Forelimb muscle (tissue), 1 donor: ENCODE data around the gene PYGO2. TPM values are rescaled to one million over a fixed set of nuclear protein-coding genes. Genes with fewer than 3 reads are reported as not detected.
"Not testable (repeated sequence)": the region's sequence is repeated elsewhere in the genome, so short reads cannot be mapped to it uniquely, and the experiment has no call there.

Experiments
- DNase-seq: peaks from one replicate; pipeline ENCODE4 v3.0.0-alpha.2; 2013; ENCODE audit warnings: low read depth
- polyA plus RNA-seq: library from polyadenylated mRNA; unstranded; fragments of 120-200 nt; gene quantifications from one replicate; pipeline ENCODE4 v1.2.1, GENCODE V29; 2013; ENCODE audit not compliant: insufficient read length

The PYGO2 gene
- polyA plus RNA-seq, 1 donor = 28.3 TPM

GRCh38 chr1:154910851-154911250 lies 50.7 kb downstream of the PYGO2 start:
- no peak for DNase-seq

GRCh38 chr1:154908937-154909336 lies 52.6 kb downstream of the PYGO2 start:
- DNase-seq = no peak

- not testable (repeated sequence) for DNase-seq
Observed at GRCh38 chr1:154908129-154908528, 53.5 kb downstream of the PYGO2 start.

Other genes starting within 250 kb of the PYGO2 start
- 10.1 TPM for gene KCNN3, start 91.5 kb downstream of the PYGO2 start, polyA plus RNA-seq
- gene PMVK, start 25.1 kb downstream of the PYGO2 start, polyA plus RNA-seq = 26.8 TPM
- 164 TPM for gene PBXIP1, start 5.7 kb downstream of the PYGO2 start, polyA plus RNA-seq
- 67.4 TPM for gene SHC1, start 9.0 kb upstream of the PYGO2 start, polyA plus RNA-seq
- gene CKS1B, start 12.9 kb upstream of the PYGO2 start, polyA plus RNA-seq = 47.6 TPM
- gene FLAD1, start 21.6 kb upstream of the PYGO2 start, polyA plus RNA-seq = 20.6 TPM
- gene LENEP, start 31.8 kb upstream of the PYGO2 start, polyA plus RNA-seq = not detected
- 11.4 TPM for gene ZBTB7B, start 41.0 kb upstream of the PYGO2 start, polyA plus RNA-seq
- 0.63 TPM for gene DCST2, start 72.0 kb upstream of the PYGO2 start, polyA plus RNA-seq
- gene DCST1, start 72.0 kb upstream of the PYGO2 start, polyA plus RNA-seq = 0.09 TPM
- gene ADAM15, start 89.5 kb upstream of the PYGO2 start, polyA plus RNA-seq = 57.1 TPM
- 6.5 TPM for gene EFNA4, start 102.0 kb upstream of the PYGO2 start, polyA plus RNA-seq
- 2.1 TPM for gene EFNA3, start 117.1 kb upstream of the PYGO2 start, polyA plus RNA-seq
- 20.6 TPM for gene EFNA1, start 166.1 kb upstream of the PYGO2 start, polyA plus RNA-seq
- gene SLC50A1, start 174.1 kb upstream of the PYGO2 start, polyA plus RNA-seq = 18.6 TPM
- gene DPM3, start 178.7 kb upstream of the PYGO2 start, polyA plus RNA-seq = 23.9 TPM
- 85.3 TPM for gene KRTCAP2, start 211.5 kb upstream of the PYGO2 start, polyA plus RNA-seq
- gene TRIM46, start 212.1 kb upstream of the PYGO2 start, polyA plus RNA-seq = 0.46 TPM
- gene THBS3, start 246.1 kb upstream of the PYGO2 start, polyA plus RNA-seq = 63.0 TPM
- gene MTX1, start 246.9 kb upstream of the PYGO2 start, polyA plus RNA-seq = 16.9 TPM